Posterior vena cava (tissue), 2 donors: ENCODE results near the gene CNDP2. TPM values are rescaled to one million over a fixed set of nuclear protein-coding genes. Genes with fewer than 3 reads are reported as not detected.

Experiments used
- total RNA-seq, 2 donors: library from RNA; stranded (reverse); fragmentation: NEBNext Ultra II Directional; extraction: Animal tissue kit (Norgen Biotek cat#: 25700); gene quantifications; one replicate each; pipeline ENCODE4 v1.2.1, GENCODE V29; 2021
- donor health status: DM: yes; HTN: yes; CAD: no.
- donor health status: DM: yes; HTN: yes; CAD: no.

The CNDP2 gene
- total RNA-seq, 2 donors from 2014 or later: 73.5 to 75.0 TPM

Other genes starting within 250 kb of the CNDP2 start
- gene CYB5A, start 204.4 kb upstream of the CNDP2 start, total RNA-seq: 10 to 100 TPM; 39.8 to 46.7 TPM
- gene C18orf63, start 180.5 kb upstream of the CNDP2 start, total RNA-seq: not detected
- not detected for gene DIPK1C, start 39.1 kb upstream of the CNDP2 start, total RNA-seq
- under 1 TPM in 1 of 2 donors, not detected in 1; 0.19 TPM for gene CNDP1, start 38.1 kb downstream of the CNDP2 start, total RNA-seq
- gene ZNF407, start 101.5 kb downstream of the CNDP2 start, total RNA-seq: 10 to 100 TPM; 13.4 to 14.1 TPM